Choroid plexus epithelial cell (primary cell): Measurements from ENCODE around the gene WBP1L.
"Not testable (repeated sequence)": the region's sequence is repeated elsewhere in the genome, so short reads cannot be mapped to it uniquely, and the experiment has no call there.

Source experiments
- DNase-seq: peaks from one replicate; pipeline ENCODE4 v3.0.0-alpha.2; 2010; ENCODE audit warnings: low read depth
- H3K4me3 ChIP-seq: 2 replicates; pipeline ENCODE4 v1.5.1; 2011; ENCODE audit warnings: low read depth, mild to moderate bottlenecking, control low read depth, low read length, moderate library complexity
- TF ChIP-seq, protein P1 (sequence below): conservative IDR thresholded peaks from 2 replicates; pipeline ENCODE4 v1.5.1; 2011; ENCODE audit warnings: low read depth, mild to moderate bottlenecking, control low read depth, inconsistent platforms, low read length, moderate library complexity

WBP1L gene

DNA sequence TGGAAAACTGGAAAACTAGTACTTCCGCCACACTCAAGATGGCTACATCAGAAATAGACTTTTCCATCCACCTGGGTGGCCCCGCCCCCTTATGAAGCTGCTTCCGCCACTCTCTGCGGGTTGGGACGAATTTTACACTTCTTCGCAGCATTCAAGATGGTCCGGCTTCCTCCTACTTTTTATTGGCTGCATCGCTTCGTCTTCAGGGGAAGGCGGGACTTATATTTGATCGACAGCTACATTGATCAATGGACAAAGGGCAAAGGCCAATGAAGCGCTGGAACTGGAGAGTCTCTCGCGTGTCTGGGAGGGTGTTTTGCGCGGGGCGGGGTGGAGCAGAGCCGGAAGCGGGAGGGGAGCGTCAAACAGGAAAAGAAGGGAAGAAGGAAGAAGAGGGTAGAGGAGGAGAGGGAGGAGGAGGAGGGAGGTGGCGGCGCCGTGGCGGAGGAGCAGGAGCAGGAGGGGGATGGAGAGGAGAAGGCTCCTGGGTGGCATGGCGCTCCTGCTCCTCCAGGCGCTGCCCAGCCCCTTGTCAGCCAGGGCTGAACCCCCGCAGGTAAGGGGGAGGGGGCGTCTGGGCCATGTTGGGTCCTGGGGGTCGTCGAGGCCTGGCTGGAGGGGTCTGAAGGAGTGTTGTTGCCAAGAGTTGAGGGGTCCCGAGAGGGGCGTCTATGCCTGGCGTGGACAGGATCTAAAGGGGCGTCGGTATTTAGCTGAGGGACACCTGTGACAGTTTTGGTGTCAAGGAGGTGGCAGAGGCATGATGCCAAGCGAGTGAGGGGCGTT lies at the start of gene WBP1L:
Gene WBP1L (plus strand): TSS at position 361 of the 786 bp plus-strand sequence. CDS start 106 bp downstream, at position 467.
- TF ChIP-seq, protein P1, sequence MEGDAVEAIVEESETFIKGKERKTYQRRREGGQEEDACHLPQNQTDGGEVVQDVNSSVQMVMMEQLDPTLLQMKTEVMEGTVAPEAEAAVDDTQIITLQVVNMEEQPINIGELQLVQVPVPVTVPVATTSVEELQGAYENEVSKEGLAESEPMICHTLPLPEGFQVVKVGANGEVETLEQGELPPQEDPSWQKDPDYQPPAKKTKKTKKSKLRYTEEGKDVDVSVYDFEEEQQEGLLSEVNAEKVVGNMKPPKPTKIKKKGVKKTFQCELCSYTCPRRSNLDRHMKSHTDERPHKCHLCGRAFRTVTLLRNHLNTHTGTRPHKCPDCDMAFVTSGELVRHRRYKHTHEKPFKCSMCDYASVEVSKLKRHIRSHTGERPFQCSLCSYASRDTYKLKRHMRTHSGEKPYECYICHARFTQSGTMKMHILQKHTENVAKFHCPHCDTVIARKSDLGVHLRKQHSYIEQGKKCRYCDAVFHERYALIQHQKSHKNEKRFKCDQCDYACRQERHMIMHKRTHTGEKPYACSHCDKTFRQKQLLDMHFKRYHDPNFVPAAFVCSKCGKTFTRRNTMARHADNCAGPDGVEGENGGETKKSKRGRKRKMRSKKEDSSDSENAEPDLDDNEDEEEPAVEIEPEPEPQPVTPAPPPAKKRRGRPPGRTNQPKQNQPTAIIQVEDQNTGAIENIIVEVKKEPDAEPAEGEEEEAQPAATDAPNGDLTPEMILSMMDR: no peak
- DNase-seq: peak; percentile 100
- H3K4me3 ChIP-seq: peak within 1 kb of the TSS; percentile 97

DNA sequence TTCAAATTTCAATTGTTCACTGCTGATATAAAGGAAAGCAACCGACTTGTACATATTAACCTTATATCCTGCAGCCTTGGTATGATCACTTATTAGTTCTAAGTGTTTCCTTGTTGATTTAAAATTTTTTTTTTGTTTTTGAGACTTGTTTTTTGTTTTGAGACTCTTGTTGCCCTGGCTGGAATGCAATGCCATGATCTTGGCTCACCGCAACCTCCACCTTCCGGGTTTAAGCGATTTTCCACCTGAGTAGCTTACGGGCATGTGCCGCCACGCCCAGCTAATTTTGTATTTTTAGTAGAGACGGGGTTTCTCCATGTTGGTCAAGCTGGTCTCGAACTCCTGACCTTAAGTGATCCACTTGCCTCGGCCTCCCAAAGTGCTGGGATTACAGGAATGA lies 48.3 kb upstream of the WBP1L start:
- H3K4me3 ChIP-seq, DNase-seq: not testable (repeated sequence)

DNA sequence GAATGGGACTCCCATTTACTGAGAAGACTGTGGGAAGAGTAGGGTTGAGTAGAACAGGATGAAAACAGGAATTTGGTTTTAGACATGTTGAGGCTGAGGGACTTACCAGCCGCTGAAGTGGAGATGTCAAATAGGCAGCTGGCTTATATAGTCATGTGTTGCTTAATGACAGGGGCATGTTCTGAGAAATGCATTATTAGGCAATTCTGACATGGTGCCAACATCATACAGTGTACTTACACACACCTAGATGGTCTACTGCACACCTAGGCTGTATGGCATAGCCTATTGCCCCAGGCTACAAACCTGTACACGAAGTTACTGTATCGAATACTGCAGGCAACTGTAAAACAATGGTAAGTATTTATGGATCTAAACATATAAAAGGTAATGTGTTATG lies 47.0 kb upstream of the WBP1L start:
- no peak overlapping the region for H3K4me3 ChIP-seq
- TF ChIP-seq, protein P1: no peak
- DNase-seq: no peak

DNA sequence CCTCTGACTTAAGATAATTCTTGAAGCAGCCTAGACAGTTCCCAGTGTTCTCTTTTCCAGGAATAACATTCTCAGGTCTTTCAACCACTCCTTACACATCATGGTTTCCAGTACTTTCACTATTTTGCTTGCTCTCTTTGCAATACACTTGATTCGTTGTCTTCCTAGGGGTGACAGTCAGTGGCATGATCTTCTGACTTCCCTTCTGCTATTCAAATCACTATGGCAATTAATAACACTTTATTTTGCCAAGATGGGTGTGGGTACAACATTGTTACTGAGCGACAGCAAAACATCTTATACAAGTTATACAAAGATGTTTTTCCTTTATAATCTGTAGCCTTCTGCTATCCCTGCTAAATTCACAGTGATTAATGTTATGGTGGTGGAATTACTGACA lies 44.9 kb upstream of the WBP1L start:
- no peak for DNase-seq
- TF ChIP-seq, protein P1: no peak
- no peak overlapping the region for H3K4me3 ChIP-seq

DNA sequence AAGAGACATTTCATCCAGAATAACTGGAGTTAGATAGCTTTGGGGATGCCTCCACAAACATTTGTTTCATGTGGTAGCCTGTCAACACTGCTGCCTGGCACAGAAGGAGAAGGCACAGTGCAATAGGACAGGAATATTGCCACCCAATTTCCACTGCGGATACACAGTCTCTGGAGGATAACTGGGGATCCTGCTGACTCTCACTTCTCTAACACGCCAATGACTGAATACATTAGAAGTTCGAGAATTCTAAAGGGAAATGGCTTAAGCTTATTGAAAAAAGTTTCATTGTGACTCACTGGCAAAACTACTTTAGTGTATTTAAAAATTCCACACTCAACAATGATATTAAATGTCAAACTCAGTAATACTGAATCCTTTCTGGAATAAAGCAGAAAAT lies 42.5 kb upstream of the WBP1L start:
- no peak overlapping the region for H3K4me3 ChIP-seq
- DNase-seq: no peak
- TF ChIP-seq, protein P1: no peak

DNA sequence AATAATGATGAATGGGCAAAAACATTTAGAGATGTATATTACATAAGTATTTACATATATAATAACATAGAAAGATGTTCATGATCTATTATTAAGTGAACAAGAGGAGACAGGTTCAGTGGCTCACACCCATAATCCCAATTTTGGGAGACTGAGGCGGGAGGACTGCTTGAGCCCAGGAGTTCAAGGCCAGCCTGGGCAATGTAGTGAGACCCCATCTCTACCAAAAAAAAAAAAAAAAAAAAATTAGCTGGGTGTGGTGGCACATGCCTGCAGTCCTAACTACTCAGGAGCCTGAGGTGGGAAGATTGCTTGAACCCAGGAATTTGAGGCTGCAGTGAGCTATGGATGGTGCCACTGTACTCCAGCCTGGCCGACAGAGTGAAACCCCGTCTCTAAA lies 42.0 kb upstream of the WBP1L start:
- TF ChIP-seq, protein P1: no peak
- DNase-seq: no peak
- no peak overlapping the region for H3K4me3 ChIP-seq

DNA sequence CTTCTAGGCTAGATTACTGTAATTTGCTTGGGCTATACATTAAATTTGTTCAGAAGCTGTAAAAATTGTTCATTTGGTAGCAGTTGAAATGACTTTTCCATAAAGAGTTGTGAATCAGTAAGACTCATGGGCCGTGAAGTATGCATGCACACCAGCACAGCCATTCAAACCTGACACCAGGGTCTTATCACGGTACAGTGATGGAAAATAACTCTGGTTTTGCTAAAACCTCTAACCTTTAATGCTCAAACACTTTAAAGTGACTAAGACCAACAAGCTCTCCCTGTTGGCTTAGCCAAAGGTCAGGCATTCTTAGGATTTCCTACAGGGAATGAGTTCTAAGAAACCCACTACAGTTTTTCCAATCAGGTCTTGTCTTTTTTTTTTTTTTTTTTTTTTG lies 41.0 kb upstream of the WBP1L start:
- no peak for DNase-seq
- TF ChIP-seq, protein P1: no peak
- no peak overlapping the region for H3K4me3 ChIP-seq
